Transverse colon (tissue), 4 donors: ENCODE data around the gene RELL2.

Experiments used
- CTCF ChIP-seq, 5 experiments: fragments of 200-600 bp in 3 of 5; fragments of 450-650 bp in 2 of 5; sonication (generic) in 3 of 5; IDR thresholded peaks; 1 replicate in 2 of 5; 2 replicates in 3 of 5; pipeline ENCODE4 v1.5.1; 2016 to 2017; ENCODE audit warnings: antibody characterized with exemption in 5 of 5, inconsistent platforms in 3 of 5, mild to moderate bottlenecking in 2 of 5, moderate library complexity in 1 of 5
- EP300 ChIP-seq: sonication (generic); formaldehyde crosslinking; IDR thresholded peaks from one replicate; pipeline ENCODE4 v1.6.1; 2017; ENCODE audit warnings: antibody characterized with exemption, low read depth
- POLR2A ChIP-seq: fragments of 450-650 bp; IDR thresholded peaks from one replicate; pipeline ENCODE4 v1.6.1; 2016; ENCODE audit warnings: antibody characterized with exemption, mild to moderate bottlenecking, moderate library complexity
- POLR2AphosphoS5 ChIP-seq, 3 donors: sonication (generic); formaldehyde crosslinking; IDR thresholded peaks; one replicate each; pipeline ENCODE4 v1.6.1; 2016; ENCODE audit warnings: antibody characterized with exemption in 3 of 3

GRCh38 chr5:141638771-141639170 is 2.0 kb downstream of the RELL2 start:
- TF ChIP-seq CTCF (IDR thresholded peaks at IDR 0.05) (no peak), POLR2A (no peak), POLR2AphosphoS5 (IDR thresholded peaks at IDR 0.05) (no peak), EP300 (no peak)
